ENCODE data around the gene SFXN5.
"Not testable (repeated sequence)": the region's sequence is repeated elsewhere in the genome, so short reads cannot be mapped to it uniquely, and the experiment has no call there.

The SFXN5 gene

DNA sequence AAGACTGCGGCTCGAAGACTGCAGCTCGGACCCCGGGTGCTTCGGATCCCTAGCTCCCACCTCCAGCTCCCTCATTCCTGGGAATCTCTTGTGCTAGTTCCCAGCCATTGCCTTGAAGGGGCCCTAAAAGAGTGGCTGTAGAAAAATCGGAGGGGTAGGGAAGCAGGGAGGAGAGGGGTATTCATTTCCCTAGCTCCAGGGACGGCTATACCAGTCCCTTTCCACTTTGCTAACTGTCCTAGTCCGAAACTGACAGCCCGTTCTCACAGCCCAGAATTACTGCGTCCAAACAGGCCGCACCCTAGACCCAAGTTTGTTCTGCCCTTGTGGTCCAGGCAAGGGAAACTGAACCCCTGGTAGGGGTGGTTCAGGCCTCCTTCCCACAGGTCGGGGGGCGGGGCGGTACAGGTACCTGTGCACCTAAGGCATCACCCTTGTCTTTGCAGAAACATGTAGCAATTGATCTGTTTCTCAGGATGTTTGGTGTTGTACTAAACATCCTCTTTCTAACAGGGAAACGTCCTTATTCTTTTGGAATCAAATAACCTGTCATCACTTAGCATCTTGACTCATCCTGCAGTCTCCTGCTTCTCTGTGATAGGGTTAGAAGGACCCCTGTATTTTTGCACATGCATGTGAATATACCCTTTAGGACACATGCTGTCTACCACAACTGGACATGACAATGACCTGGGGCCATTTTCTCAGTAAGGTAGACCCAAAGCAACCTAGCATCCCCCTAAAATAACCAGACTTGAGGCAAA, 150.2 kb downstream of the SFXN5 start:
- DNase-seq (ENCODE audit: low spot score): no peak

DNA sequence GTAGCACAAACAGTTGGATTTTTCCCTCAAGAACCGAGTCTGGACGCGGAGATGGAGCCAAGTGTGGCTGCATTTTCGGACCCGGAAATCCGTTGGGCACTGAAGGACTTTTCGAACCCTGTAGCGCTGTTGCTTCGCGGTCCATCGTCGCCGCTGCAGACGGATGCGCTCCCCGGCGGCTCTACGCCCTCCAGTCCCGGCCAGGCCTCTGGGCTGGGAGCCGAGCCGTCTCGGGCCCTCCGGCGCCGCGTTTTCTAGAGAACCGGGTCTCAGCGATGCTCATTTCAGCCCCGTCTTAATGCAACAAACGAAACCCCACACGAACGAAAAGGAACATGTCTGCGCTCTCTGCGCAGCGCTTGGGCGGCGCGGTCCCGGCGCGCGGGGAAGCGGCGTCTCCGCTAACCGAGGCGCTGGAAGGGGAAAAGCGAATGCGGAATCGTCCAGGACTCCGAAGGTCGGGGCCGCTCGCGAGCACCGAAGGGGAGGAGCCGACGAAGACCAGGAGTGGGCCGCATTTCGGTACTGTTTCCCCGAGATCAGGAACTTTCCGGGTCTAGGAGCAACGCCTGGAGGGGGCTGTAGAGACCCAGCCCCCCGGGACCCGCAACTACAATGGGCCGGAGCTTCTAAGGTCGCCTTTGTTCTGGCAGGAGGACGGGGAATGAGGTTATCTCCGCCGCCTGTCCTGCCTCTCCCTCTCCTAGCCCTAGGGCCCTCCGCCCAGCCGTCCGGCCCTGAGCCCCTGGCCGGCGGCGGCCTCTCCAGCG, 151.0 kb downstream of the SFXN5 start:
- no peak for DNase-seq (ENCODE audit: low spot score)

DNA sequence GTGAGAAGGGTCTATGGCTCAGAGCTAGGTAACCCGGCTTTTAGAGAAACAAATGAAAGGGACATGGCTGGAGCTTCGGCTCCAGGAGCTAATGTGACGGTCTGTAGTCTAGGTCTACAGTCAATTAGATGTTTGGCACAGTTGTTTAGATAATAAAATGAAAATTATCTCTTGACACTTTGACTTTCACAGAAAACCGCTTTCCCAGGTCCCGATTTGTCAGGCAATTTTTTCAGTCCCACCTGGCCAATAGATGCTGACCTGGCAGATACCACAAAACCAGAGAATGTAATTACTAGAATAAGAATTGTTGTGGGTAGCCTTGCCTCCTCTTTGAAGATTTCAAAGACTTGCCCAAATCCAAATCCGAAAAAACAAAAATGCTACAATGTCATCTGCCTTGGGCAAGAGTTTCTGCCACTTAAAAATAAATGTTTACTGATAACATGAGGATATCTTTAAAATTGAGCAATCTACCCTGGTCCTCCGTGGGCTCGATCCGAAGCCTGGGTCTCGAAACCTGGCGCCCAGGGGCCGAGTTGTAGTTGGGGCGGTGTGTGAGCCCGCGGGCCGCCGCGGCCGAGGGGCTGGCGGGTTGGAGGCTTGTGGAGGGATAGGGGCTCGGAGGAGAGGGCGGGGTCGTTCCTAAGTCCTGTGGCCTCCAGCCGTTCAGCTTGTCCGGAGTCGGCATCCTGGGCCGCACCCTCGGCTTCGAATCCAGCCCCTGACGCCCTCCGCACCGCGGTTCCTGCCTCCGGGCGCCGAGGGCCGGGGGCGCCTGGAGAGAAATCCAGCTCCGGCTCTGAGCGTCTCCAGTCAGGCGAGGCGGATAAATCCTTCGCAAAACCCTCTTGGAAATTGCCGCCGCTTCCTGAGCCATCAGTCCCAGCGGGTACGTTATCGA, 151.8 kb downstream of the SFXN5 start:
- peak; percentile 5 for DNase-seq (ENCODE audit: low spot score)

DNA sequence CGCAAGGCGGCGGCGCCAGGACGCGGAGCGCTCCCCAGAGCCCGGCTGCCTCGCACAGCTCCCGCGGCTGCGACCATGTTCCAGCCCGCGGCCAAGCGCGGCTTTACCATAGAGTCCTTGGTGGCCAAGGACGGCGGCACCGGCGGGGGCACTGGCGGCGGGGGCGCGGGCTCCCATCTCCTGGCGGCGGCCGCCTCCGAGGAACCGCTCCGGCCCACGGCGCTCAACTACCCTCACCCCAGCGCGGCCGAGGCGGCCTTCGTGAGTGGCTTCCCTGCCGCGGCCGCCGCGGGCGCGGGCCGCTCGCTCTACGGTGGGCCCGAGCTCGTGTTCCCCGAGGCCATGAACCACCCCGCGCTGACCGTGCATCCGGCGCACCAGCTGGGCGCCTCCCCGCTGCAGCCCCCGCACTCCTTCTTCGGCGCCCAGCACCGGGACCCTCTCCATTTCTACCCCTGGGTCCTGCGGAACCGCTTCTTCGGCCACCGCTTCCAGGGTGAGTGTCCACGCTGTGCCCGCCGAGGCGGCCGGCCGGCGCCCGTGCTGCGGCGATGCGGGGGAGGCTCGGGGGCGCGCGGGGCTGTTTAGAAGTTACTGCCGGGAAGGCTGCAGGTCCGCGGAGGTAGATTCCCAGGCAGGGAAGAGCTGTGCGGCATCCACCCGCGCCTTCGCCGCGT, 153.5 kb downstream of the SFXN5 start:
- peak; percentile 28 for DNase-seq (ENCODE audit: low spot score)

DNA sequence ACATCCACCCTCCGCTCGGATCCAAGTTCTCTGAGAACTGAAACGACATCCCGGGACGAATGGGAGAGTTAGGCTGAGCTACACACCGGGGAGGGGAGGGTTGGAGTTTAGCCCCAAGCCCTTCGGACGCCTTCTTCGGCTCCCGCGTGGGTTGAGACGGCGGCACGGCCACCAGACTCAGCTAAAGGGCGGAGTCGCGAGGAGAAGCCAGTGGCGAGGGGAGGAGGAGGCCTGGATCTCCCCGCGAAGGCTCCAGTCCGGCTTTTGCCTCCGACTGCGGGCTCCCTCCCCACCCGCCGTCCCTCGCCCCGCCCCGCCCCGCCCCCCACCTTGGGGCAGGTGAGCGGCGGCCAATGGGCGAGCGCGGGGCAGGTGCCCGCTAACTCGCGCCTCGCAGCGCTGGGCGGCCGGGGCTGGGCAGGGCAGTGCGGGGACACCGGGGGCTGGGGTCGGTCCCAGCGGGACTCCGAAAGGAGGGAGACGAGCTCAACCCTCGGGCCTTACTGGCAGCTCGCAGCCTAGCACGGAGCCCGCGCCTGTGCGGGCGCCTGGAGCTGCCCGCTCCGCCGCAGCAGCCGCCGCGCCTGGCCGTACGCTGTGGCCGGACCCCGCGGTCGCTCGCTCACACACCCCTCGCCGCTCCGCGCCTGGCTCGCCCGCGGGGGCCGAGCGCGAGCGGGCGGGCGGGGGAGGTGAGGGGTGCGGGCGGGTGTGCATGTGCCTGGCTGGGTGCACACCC, 154.2 kb downstream of the SFXN5 start, which contains the start of gene EMX1:
Gene EMX1, plus strand, starts transcription at position 382 of the 739 bp plus-strand sequence. Its CDS starts 334 bp downstream, at position 716.
- DNase-seq (ENCODE audit: low spot score): peak; percentile 51

DNA sequence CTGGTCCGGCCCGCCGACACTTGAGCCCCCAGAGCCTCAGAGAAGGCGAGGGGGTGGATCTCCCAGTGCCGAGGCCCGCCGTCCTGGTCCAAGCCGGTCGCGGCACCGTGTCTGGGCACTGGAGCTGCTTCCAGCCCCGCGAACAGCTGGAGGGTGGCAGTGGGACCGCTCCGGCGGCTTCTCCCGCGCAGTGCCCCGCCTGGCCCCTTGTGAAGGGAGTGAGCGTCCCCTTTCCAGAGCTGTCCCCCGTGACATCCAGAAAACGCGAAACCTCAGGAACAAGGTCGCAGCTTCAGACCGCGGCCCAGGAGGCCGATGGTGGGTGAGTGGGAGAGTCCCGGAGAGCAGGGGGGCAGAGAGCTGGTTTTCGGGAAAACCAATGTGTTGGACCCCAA, 154.8 kb downstream of the SFXN5 start:
- no peak for DNase-seq (ENCODE audit: low spot score)

DNA sequence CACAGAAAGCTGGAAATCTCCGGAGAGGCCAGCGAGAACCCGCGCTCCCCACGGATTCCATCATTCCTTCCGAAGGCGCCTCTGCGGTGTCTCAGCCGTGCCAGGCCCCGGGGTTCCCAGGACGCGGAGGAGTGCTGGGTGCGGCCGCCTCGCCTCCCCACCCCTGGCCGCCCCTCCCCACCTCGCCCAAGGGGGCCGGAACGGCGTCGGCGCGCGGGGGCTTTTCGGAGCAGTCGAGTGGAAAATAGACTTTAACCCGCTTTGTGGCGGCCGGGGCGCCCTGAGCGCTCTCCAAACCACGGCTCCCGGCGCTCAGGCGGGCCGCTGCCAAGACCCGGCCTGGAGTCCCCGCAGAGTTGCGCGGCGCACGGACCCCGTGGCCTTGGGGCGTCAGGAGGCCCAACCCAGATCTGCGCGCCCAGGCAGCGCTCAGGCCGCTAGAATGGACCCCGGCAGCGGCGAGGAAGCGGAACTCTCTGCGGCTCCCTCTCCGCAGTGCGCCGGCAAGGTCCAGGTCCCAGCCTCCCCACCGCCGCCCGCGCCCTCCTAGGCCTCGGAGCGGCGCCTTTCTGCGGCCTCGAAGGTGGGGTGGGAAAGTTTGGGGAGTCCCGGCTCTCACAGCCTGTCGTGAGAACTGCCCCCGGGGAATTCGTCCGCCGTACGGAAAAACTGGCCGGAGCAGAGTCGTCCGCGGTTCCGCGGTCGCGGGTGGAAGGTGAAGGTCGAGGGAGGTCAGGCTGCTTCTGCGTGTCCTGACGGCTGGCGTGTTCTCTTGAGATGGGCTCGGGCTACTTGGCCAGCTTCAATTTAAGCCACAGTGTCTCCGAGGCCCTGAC, 155.4 kb downstream of the SFXN5 start:
- no peak for DNase-seq (ENCODE audit: low spot score)

DNA sequence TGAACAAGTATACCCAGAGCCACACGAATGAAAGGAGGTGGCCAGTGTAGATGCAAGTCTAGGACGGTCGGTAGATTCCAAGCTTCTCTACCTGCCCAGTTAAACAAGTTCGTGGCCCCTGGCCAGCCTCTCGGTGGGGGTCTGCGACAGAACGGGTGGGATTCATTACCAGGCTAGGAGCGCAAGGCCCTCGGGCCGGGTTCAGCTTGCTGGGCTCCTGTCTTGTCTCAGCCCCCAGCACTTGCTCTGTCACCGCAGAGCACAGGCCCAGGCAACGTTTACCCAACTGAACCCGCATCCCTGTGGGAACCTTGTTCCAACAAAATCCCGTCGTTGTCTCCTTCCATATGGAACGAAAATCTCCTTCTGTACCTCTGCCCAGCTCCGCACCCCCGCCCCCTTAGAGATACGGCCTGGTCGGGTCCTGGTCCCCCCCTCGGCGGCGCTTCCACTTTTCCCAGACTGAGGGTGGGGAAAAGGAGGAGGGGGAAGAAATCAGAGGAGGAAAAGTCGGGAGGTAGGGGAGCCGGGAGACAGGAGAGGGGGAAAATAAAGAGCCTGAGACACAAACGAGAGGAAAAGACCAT, 156.1 kb downstream of the SFXN5 start:
- DNase-seq (ENCODE audit: low spot score): no peak

DNA sequence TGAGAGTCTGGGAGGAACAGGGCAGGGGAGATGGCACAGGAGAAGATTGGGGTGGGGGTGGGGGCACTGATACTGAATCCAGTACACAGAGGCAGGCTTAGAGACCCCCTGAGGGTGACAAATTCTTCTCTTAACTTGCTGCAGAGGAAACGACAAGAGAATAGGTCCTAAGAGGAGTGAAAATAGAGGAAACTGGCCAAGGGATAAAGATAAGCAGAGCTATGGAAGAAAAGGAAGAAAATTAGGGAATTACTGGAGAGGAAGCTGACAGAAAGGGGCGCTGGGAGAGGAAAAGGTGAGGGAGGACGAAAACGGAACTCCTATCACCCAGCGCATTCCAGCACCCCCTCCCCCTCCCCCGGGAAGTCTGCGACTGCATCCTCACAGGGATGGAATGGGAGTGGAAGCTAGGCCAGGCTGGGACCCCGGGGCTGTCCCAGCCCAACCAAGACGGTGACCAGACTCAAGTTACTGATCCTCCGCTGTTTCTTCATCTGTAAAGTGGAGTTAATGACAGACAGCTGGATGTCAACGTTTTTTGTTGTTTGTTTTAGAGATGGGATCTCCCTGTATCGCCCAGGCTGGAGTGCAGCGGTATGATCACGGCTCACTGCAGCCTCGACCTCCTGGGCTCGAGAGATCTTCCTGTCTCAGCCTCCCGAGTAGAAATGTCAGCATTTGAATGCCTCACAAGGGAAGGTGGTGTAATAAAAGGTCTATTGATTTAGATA, 156.8 kb downstream of the SFXN5 start:
- DNase-seq (ENCODE audit: low spot score): no peak

DNA sequence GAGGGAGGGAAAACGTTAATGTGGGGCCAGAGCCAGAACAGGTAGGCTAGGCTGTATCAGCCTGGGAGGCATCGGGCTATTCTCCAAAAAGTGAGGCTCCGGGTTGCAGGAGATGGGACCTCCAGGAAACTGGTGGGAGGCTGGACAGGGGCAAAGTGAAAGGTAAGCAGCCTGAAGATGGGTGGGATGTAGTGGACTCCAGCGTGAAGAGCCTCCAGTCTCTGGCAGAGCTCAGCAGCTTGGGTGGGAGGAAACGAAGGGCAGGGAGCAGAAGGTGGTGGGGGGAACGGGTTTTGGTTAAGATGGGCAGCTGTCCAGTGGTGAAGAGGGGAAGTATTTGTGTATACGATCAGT, 157.3 kb downstream of the SFXN5 start:
- DNase-seq (ENCODE audit: low spot score): no peak

DNA sequence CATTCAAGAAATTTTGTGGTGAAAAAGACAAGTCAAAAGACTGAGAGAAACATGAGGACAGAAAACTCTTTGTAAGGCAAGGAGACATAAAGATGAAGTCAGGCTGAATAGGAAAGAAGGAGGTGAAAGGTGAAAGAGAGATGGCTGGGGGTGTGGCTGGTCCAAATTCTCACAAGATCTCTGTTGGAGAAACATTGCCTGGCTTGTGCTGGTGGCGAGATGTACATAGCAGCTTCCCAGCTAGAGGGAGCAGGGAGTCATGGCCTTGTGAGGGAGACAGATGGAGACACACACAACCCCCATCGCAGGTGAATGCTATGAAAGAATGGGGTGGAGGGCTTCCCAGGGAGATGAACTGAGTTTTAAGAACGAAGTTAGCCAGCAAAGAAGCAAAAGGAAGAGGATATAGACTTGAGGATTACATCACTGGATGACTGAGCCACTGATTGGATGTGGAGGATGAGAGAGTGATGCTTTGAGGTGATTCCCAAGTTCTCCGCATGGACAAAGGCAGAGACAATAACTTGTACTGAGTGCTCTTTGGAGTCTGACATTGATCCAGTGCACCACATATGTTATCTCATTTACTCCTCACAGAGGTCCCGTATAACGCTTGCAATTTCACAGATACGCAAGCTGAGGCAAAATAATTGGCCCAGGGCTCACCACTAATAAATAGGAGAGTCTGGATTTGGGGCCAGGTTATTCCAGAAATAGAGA, 157.9 kb downstream of the SFXN5 start:
- DNase-seq (ENCODE audit: low spot score): no peak

DNA sequence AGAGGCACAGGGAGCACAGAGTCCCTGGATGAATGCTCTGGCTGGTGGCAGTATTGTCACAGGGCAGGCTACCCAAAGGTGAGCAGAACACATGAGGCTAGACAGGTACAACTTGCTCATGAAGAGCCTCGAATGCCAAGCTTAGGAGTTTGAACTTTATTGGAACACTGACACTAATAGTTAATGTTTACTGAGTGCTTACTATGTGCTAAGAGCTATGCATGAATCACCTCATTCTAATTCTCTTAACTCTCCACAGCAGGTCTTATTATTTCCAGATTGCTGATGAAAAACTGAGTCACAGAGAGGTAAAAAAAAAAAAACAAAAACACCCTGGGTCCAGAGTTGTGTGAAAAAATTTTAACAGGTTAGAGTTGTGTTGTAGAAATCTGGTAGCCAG, 160.3 kb downstream of the SFXN5 start:
- DNase-seq (ENCODE audit: low spot score): no peak

DNA sequence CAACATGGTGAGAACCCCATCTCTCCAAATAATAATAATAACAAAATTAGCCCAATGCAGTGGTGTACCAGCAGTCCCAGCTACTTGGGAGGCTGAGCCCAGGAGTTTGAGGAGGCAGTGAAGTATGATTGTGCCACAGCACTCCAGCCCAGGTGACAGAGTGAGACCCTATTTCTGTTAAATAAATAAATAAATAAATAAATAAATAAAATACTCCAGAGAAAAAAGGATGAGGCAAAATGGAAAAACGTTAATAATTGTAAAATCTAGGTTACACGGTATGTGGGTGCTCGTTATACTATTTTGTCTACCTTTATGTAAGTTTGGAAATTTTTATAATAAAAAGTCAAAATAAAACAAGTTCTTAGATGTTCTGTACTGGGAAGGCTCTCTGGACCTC, 162.8 kb downstream of the SFXN5 start:
- DNase-seq (ENCODE audit: low spot score): no peak

DNA sequence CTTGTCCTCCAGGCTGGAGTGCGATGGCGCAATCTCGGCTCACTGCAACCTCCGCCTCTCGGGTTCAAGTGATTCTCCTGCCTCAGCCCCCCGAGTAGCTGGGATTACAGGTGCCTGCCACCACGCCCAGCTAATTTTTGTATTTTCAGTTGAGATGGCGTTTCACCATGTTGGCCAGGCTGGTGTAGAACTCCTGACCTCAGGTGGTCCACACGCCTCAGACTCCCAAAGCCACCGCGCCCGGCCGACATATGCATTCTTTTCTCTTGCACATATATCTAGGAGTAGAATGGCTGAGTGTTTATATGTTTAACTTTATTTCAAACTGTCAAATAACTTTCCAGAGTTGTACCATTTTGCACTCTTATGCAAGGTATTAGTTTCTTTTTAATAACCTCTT, 164.1 kb downstream of the SFXN5 start:
- not testable (repeated sequence) for DNase-seq (ENCODE audit: low spot score)

DNA sequence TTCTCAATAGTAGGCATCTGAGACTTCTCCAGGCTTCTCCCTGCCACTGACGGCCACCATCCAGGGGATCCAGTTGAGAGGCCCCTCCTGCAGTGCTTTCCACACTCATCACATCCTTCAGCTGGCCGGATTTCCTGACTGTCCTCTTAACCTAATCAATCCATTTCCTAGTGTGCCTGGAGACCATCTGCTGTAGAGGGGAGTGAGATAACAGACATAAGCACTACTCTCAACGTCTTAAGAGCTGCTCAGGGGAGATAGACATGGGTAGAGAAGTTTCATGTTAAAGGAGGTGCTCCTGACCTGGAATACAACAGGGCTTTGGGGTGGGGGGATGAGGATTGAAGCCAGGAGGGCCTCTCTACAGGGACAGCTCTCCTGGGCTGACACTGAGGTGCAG, 170.1 kb downstream of the SFXN5 start:
- no peak for DNase-seq (ENCODE audit: low spot score)

DNA sequence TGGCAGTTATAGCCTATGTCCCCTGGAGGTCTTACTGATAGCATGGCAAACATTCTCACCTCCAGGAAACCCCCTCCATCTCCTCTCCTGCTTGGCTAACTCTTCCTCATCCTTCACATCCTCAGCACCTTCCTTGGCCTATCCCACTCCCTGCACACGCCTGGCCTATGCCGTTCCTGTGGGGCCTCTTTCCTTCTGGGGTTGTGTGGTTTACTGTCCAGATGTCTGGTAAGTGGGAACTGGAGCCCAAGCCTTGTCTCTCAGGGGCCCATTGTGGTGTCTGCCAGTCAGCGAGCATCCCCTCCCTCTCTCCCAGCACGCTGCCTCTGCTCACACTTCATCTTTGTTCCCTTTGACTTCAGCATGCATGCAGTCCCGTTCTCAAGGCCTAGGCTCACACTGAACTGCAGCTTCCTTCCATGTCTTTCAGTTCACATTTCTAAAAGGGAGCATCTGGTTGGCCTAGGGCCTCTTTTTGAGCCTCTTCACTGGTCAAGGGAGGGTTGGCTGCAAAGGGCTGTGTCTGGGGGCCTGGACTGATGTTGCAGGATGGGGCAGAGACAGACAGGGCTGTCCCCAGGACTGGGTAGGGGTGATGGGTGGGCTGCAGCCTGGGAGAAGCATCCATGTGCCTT, 171.2 kb downstream of the SFXN5 start:
- no peak for DNase-seq (ENCODE audit: low spot score)

DNA sequence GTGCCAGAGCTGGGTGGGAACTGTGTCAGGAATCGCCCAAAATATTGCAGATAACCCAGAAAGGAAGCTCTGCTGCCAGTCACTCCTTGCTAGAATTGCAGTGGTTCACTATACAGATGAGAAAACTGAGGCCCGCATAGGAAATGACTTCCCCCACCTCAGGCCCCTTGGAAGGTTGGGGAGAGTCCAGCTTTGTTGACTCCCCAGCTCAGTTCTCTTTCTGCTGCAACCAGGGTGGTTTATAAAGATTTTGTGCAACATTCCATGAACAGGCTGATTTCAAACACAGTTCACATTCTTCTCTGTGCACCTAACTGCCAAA, 173.0 kb downstream of the SFXN5 start:
- DNase-seq (ENCODE audit: low spot score): no peak

Data from GM03348 (cell line).